Prostate gland (tissue), 2 donors: ENCODE data around the gene PARG. TPM values are rescaled to one million over a fixed set of nuclear protein-coding genes. Genes with fewer than 3 reads are reported as not detected.

Source experiments
- DNase-seq: peaks from one replicate; pipeline ENCODE4 v3.0.0-alpha.2; 2019; ENCODE audit warnings: low spot score
- H3K27ac ChIP-seq, 2 donors: fragments of 200-600 bp; sonication (generic); 2 replicates each; pipeline ENCODE4 v1.5.1; 2017 to 2019
- H3K27me3 ChIP-seq: fragments of 200-600 bp; sonication (generic); replicated peaks from 2 replicates; pipeline ENCODE4 v1.5.1; 2019; ENCODE audit not compliant: insufficient read depth
- H3K36me3 ChIP-seq, 2 donors: fragments of 200-600 bp; sonication (generic); 1 replicate in 1 of 2; 2 replicates in 1 of 2; pipeline versions ENCODE4 v1.5.1 to v1.8.1; 2017 to 2019
- H3K4me1 ChIP-seq: fragments of 200-600 bp; sonication (generic); replicated peaks from 2 replicates; pipeline ENCODE4 v1.5.1; 2019
- H3K4me3 ChIP-seq, 2 donors: fragments of 200-600 bp; sonication (generic); 2 replicates each; pipeline ENCODE4 v1.5.1; 2017 to 2019
- H3K9me3 ChIP-seq: fragments of 200-600 bp; sonication (generic); 2 replicates; pipeline ENCODE4 v1.5.1; 2017
- CTCF ChIP-seq, 4 experiments: fragments of 200-600 bp in 2 of 4; fragments of 450-650 bp in 2 of 4; sonication (generic) in 2 of 4; IDR thresholded peaks; 1 replicate in 3 of 4; 2 replicates in 1 of 4; pipeline ENCODE4 v1.5.1; 2016 to 2019; ENCODE audit warnings: antibody characterized with exemption in 4 of 4, mild to moderate bottlenecking in 2 of 4, moderate library complexity in 2 of 4
- POLR2A ChIP-seq: fragments of 450-650 bp; IDR thresholded peaks from one replicate; pipeline ENCODE4 v1.6.1; 2016; ENCODE audit warnings: antibody characterized with exemption, mild to moderate bottlenecking
- POLR2AphosphoS5 ChIP-seq: sonication (generic); formaldehyde crosslinking; IDR thresholded peaks from one replicate; pipeline ENCODE4 v1.6.1; 2017; ENCODE audit warnings: antibody characterized with exemption
- WGBS: methylation state at CpG from one replicate; pipeline ENCODE4 v1.1.5; 2018; 5-methylcytosine and 5-hydroxymethylcytosine counted together
- intact Hi-C: fragments of 100-400 bp; cut with DNase I; formaldehyde crosslinking; loops from one replicate; pipeline ENCODE4 v1.14.2; 2022
- total RNA-seq, 2 donors: library from RNA; depleted of rRNA; stranded (reverse); fragments of >200 nt; gene quantifications; one replicate each; pipeline ENCODE4 v1.1.0, GENCODE V29; 2016

The PARG gene
- total RNA-seq, 2 donors from 2014 or later, result 19.4 to 37.4 TPM

GRCh38 chr10:49833168-49833567, 108.7 kb downstream of the PARG start:
- H3K27me3 ChIP-seq, result no peaks in the 10 kb centered on the region
- H3K4me3 ChIP-seq, result no peak overlapping the region
- no peaks in the 10 kb centered on the region for H3K4me1 ChIP-seq
- intact Hi-C loops, result no loop called here
- no peak for TF ChIP-seq POLR2AphosphoS5
- TF ChIP-seq POLR2A, result no peak
- TF ChIP-seq CTCF (IDR thresholded peaks at IDR 0.05), result no peak
- H3K9me3 ChIP-seq, result no peaks in the 10 kb centered on the region
- no peak overlapping the region for H3K27ac ChIP-seq
- no peak for DNase-seq
- H3K36me3 ChIP-seq, result no peaks in the 10 kb centered on the region

- no peaks in the 10 kb centered on the region for H3K36me3 ChIP-seq
- no peaks in the 10 kb centered on the region for H3K9me3 ChIP-seq
- intact Hi-C loops, result no loop called here
- no peaks in the 10 kb centered on the region for H3K27me3 ChIP-seq
- H3K27ac ChIP-seq, result no peak overlapping the region
- 63% methylated on average over 8 of the region's 8 CpGs for WGBS
- no peaks in the 10 kb centered on the region for H3K4me1 ChIP-seq
- no peak for DNase-seq
- no peak overlapping the region for H3K4me3 ChIP-seq
- TF ChIP-seq POLR2AphosphoS5, result no peak
- no peak for TF ChIP-seq CTCF (IDR thresholded peaks at IDR 0.05)
- TF ChIP-seq POLR2A, result no peak
These were observed 110.3 kb downstream of the PARG start for GRCh38 chr10:49831352-49832035.

GRCh38 chr10:49830846-49831245, 111.0 kb downstream of the PARG start:
- intact Hi-C loops, result no loop called here
- no peak overlapping the region for H3K27ac ChIP-seq
- no peak overlapping the region for H3K4me3 ChIP-seq
- no peak for DNase-seq
- no peaks in the 10 kb centered on the region for H3K27me3 ChIP-seq
- no peaks in the 10 kb centered on the region for H3K36me3 ChIP-seq
- no peaks in the 10 kb centered on the region for H3K9me3 ChIP-seq
- TF ChIP-seq POLR2A (no peak), CTCF (IDR thresholded peaks at IDR 0.05) (no peak), POLR2AphosphoS5 (no peak)
- H3K4me1 ChIP-seq, result no peaks in the 10 kb centered on the region

- no peaks in the 10 kb centered on the region for H3K9me3 ChIP-seq
- TF ChIP-seq POLR2A (no peak), CTCF (IDR thresholded peaks at IDR 0.05) (no peak), POLR2AphosphoS5 (no peak)
- H3K4me1 ChIP-seq, result no peaks in the 10 kb centered on the region
- no peak for DNase-seq
- intact Hi-C loops, result no loop called here
- H3K4me3 ChIP-seq, result no peak overlapping the region
- H3K27ac ChIP-seq, result no peak overlapping the region
- WGBS, result 72% methylated on average over 3 of the region's 3 CpGs
- H3K36me3 ChIP-seq, result no peaks in the 10 kb centered on the region
- H3K27me3 ChIP-seq, result no peaks in the 10 kb centered on the region
These were observed 111.8 kb downstream of the PARG start for GRCh38 chr10:49830016-49830415.

- intact Hi-C loops, result no loop called here
- no peak overlapping the region for H3K27ac ChIP-seq
- H3K27me3 ChIP-seq, result no peaks in the 10 kb centered on the region
- H3K4me3 ChIP-seq, result no peak overlapping the region
- no peaks in the 10 kb centered on the region for H3K4me1 ChIP-seq
- no peaks in the 10 kb centered on the region for H3K36me3 ChIP-seq
- DNase-seq, result no peak
- TF ChIP-seq POLR2A, result no peak
- TF ChIP-seq POLR2AphosphoS5, result no peak
- TF ChIP-seq CTCF (IDR thresholded peaks at IDR 0.05), result no peak
- H3K9me3 ChIP-seq, result no peaks in the 10 kb centered on the region
- WGBS, result 95% methylated on average over 3 of the region's 3 CpGs
These were observed 114.5 kb downstream of the PARG start for GRCh38 chr10:49827297-49827696.
